ENCODE data around the gene STARD13.
"Not testable (repeated sequence)": the region's sequence is repeated elsewhere in the genome, so short reads cannot be mapped to it uniquely, and the experiment has no call there.

Gene STARD13

DNA sequence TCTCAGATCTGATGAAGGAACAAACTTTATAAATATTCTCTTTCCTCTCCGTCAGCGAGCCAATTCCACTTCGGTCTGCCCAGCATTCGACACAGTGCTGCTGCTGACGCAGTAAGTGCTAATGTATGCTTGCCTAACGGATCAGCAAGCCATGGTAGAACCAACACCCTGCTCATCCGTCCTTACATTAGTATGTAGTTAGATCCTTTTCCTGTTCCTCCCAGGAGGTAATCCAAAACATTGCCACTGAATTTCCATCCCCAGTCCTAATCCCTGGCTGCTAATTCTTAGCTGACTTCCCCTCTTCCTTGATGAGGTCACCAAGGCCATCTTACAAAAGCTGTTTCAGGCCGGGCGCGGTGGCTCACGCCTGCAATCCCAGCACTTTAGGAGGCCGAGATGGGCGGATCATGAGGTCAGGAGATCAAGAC lies 88.0 kb downstream of the STARD13 start:
- no peak for DNase-seq (ENCODE audit: low spot score)

DNA sequence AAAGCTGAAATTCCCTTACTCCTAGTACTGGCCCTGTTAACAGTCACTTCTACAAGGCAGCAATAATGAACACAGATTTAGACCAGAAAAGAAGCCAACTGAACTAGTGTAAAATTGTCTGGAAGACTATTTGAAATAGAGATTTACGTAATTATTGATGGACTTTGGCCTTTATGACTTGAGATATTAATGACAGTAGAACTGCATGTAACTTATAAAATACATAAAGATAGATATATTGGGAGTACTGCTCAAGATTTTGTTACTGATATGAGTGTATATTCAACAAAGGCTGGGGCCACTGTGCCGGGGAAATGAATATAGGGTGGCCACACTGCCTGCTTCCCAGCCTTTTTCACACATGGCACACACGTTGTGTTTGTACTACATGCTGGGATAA lies 88.8 kb downstream of the STARD13 start:
- DNase-seq (ENCODE audit: low spot score), result no peak

DNA sequence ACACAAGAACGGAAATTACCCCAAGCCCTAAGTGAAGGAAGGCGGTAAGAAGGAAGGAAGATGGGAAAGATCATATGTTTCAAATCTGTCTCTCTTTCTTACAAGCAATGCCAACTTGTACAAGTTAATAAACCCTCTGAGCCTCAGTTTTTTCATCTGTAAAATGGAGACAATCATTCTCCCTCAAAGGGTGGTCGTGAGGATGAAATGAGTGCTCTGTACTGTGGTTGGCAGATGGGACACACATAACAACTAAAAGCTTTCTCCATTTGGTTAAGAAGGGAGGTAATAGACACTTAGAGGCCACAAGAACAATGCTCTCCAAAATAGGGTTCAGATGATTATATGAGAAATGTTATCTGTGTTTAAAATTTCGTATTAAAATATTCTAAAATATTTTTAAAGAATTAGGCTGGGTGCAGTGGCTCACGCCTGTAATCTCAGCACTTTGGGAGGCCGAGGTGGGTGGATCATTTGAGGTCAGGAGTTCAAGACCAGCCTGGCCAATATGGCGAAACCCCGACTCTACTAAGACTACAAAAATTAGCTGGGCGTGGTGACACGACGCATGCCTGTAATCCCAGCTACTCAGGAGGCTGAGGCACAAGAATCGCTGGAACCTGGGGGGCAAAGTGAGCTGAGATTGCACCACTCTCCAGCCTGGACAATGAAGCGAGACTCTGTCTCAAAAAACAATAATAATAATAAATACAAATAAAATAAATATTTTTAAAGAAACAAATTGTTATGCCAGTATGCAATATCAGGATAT lies 89.7 kb downstream of the STARD13 start:
- no peak for DNase-seq (ENCODE audit: low spot score)

DNA sequence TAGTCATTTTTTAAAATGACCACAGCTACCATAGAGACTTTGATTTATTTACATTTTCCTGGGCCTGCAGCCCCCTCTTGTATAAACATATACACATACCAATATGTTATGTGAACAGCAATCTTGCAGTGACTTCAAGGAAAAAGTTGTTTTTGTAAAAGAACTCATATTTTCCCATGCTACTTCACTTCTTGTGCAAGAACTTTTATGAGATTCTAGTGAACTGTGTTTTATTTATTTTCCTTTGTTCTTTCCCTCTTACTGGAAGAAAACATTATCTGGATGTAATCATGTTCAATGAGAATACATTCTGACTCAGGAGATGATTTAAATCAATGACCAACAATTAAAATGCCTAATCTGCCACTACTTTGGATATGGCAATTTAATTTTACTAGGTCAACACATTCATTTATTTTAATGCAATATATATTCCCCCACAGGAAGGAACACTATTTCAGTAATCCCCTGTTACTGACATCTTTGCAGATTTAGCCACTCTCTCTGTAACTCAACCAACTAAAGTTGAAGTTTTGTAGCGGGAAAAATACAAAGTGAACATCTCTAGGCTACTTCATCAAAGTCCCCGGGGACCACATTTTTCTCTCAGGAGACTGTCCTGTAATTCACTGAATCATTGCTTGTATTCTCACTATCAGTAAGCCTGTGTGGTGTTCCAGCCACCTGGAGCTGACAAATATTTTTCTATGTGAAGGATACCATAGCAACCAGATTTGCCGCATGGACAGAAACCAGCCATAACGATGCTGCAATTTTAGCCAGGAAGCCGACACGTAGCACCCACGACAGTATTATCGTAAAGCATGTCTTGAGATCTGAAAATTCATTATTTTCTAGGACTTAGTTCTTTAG lies 90.5 kb downstream of the STARD13 start:
- DNase-seq (ENCODE audit: low spot score), result no peak

GRCh38 chr13:33193428-33193974 lies 92.1 kb downstream of the STARD13 start:
- DNase-seq (ENCODE audit: low spot score), result no peak

DNA sequence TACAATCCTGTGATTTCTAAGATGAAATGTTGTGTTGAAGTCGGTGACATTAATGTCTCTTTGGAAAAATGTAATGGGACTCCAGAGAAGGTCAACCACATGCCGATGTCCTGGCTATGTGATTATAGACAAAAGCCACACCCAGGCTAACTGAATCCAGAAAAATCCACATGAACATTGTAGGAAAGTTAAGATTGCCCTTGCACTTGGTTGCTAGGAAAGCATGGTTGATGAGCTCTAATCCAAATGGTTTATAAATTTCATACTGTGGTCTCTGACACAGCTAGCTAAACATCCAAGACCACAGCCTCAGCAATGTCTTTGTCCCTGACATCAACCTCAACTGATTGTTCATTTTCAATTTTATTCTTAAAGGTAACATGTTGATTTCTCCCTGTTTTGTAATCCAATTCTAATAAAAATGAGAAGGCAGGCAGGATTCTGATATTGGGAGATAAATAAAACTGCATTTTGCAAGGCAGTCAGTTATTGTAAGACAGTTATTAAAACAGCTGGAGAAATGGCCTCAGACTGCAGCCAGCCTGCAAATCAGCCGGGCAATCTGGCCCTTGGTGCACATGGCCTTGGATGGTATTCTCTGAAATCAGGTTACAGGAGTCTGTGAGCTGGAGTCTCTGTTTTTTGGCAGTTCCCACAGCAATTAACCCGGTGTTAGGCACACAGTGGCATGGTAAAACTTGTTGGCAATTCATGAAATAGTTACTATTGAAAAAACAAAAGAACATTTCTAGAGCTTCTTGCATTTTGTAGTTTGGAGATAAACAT lies 93.9 kb downstream of the STARD13 start:
- DNase-seq (ENCODE audit: low spot score), result no peak

DNA sequence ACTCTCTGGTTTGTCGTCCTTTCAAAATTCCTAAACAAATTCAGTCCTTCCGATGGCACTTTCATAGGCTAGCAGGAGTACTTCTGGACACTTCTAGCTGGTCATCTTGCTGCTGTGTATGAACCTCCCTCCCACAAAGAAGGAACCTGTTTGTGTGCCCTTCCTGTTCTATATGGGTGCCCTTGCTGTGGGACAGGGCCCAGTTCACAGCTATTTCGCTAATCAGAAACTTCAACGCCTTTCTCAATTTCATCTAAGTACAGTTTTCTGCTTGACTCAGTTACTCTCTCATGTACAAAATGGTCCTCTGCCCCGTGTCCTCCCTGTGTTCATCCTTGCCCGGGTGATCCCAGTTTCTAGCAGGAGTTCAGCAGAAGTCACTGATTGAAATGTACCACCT lies 96.1 kb downstream of the STARD13 start:
- no peak for DNase-seq (ENCODE audit: low spot score)

GRCh38 chr13:33188093-33188882 lies 97.3 kb downstream of the STARD13 start:
- DNase-seq (ENCODE audit: low spot score), result no peak

- DNase-seq (ENCODE audit: low spot score), result no peak
Observed at GRCh38 chr13:33186861-33187291, 98.7 kb downstream of the STARD13 start.

GRCh38 chr13:33185853-33186252 lies 99.7 kb downstream of the STARD13 start:
- DNase-seq (ENCODE audit: low spot score), result no peak

- no peak for DNase-seq (ENCODE audit: low spot score)
Observed at GRCh38 chr13:33184530-33184929, 101.0 kb downstream of the STARD13 start.

- no peak for DNase-seq (ENCODE audit: low spot score)
Observed at GRCh38 chr13:33184112-33184490, 101.5 kb downstream of the STARD13 start.

DNA sequence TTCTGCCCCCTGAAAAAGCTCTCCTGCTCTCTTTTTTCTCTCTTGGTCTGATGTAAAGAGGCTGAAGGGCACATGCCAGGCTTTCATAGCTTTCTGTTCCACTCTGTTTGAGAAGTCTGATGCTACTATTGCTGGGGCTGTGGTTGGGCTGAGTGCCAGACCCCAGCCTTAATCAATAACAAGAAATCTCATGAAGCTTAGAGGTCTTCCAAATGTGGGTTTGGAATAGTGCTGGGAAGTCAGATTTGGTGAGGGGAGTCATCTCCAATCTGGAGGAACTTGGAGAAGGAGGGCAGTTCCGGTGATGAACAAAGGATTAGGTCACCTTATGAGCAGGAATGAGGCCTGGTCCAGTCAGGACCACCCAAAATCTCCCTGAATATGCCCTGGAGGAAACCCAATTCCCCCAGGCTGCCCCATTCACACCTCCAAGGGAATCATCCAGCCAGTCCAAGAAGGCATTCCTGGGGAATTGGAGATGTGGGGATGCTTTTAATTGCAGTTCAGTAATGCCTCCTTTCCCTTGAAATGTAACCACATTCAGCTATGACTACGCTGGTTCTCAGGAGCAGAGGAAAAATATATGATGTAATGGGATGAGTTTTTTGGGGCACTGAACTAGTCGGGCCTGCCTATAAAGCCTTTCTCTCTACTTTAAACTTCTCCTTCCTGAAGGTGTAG lies 102.0 kb downstream of the STARD13 start:
- no peak for DNase-seq (ENCODE audit: low spot score)

- no peak for DNase-seq (ENCODE audit: low spot score)
Observed at GRCh38 chr13:33182729-33183128, 102.8 kb downstream of the STARD13 start.

DNA sequence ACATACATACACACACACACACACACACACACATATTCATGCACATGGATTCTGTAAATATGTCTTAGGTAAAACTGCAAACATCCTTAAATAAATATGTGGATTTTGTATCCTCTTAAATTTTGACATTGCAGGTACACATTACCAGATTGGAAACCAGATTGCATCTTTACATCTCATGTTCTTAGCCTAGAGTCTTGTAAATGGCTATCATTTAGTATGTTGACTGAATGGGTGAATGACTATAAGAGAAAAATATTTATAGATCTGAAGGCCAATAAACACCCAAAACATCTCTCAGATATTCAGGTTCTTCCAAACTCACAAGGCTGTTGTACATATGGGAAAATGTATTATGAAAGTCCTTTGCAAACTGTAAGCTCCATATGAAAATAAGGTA lies 104.3 kb downstream of the STARD13 start:
- DNase-seq (ENCODE audit: low spot score), result no peak

GRCh38 chr13:33180122-33180804 lies 105.3 kb downstream of the STARD13 start:
- no peak for DNase-seq (ENCODE audit: low spot score)

DNA sequence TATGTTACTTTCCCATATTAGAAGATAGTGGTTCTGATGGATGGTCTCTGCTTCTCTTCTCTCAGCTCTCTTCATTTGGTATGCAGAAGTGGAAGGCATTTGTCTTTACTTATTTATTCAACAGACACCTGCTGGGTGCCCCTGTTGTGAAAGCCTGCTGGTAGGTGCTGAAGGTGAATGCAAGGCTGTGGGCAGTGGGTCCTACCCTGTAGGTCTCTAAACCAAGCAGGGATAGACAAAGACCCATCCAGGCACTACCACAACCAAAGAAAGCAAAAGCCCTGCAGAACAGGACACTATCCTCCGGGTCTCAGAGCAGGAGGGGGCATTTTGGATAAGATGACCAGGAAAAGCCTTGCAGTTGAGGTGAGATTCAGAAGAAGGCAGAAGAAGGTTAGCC lies 106.1 kb downstream of the STARD13 start:
- no peak for DNase-seq (ENCODE audit: low spot score)

DNA sequence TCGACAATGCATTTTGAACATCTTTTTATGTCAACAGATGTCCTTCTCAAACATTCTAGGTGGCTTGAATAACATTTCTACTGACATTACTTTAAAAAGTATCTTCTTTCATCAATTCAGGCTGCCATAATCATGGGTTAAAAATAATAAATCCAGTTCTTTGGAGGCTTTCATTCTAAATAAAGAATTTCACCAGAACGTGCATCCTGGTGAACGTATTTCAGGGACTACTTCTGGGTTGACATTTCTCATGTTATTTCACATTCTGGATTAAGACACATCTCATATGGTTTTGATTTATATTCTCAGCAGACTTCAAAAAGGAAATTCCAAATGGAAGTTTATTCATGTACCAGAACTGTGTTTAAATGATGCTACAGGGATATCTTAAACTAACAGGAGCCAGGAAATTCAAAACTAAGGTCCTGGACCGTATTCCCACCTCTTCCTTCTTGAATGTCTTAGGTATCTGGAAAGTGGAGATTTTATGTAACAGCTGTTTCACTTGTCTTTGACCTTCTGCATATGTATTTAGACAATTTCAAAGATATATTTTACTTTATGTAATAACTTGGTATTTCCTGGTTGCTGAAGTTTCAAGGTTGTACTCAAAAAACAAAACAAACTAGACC lies 107.2 kb downstream of the STARD13 start:
- DNase-seq (ENCODE audit: low spot score), result no peak

DNA sequence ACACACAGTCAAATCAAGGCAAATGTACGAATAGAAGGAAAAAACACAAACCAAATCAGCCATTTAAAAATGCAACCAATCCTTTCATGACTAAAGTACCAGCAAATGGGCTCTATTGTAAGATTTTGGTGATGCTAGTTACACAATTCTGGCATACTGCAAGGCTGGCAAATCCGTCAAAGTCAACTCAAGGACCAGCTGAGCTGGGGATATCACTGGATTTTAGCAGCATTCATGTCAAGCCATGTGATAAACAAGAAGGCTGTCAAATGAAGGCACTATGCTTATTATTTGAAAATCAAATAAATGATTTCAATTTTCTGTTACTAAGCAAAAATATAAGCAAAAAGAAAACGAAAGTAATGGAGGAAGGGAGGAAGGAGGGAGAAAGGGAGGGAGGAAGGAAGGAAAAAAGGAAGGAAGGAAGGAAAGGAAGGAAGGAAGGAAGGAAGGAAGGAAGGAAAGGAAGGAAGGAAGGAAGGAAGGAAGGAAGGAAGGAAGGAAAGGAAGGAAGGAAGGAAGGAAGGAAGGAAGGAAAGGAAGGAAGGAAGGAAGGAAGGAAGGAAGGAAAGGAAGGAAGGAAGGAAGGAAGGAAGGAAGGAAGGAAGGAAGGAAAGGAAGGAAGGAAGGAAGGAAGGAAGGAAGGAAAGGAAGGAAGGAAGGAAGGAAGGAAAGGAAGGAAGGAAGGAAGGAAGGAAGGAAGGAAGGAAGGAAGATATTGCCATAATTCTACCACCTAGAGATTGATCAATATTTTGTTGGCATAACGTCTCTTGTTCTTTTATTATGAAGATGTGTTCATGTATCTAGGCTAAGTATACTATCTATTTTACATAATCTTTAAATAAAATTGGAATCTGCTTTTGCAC lies 108.0 kb downstream of the STARD13 start:
- not testable (repeated sequence) for DNase-seq (ENCODE audit: low spot score)
